ENCODE results near the gene MYRFL. TPM values are rescaled to one million over a fixed set of nuclear protein-coding genes. Genes with fewer than 3 reads are reported as not detected.

MYRFL gene
- total and polyA plus RNA-seq, 10 donors = 0.04 to 0.44 (median 0.20) TPM; not detected in 5

- WGBS, 5 donors = 41 to 86% (median 71%) methylated on average over 2 of the region's 2 CpGs
- H3K27me3 ChIP-seq (replicated peaks in 1 of 7) = no peaks in the 10 kb centered on the region
- no peaks in the 10 kb centered on the region for H3K9me3 ChIP-seq
- no peak for TF ChIP-seq POLR2A (IDR thresholded peaks at IDR 0.05)
- no peak for TF ChIP-seq POLR2AphosphoS5 (IDR thresholded peaks at IDR 0.05)
- TF ChIP-seq CTCF (IDR thresholded peaks at IDR 0.05 in 8 of 11, conservative IDR thresholded peaks at IDR 0.05 in 3 of 11) = no peak
- H3K4me1 ChIP-seq = peaks cover 0 to 23% (median 4%) of the 10 kb centered on the region in 6 donors
- no peak for DNase-seq
- H3K4me3 ChIP-seq = no peak overlapping the region
- H3K27ac ChIP-seq = no peak overlapping the region
- intact Hi-C loops (cut with DNase I; ENCODE audit: low total_unique reads) = loop anchor here (5.0 kb wide), 2 partner anchors 693 to 843 kb away; no protein-coding TSS in a partner anchor
- no peaks in the 10 kb centered on the region for H3K36me3 ChIP-seq
These were observed 59.4 kb downstream of the MYRFL start for GRCh38 chr12:69884386-69884785.

GRCh38 chr12:69885658-69886057 is 60.6 kb downstream of the MYRFL start:
- H3K4me1 ChIP-seq = peaks cover 0 to 19% (median 3%) of the 10 kb centered on the region in 6 donors
- no peaks in the 10 kb centered on the region for H3K9me3 ChIP-seq
- TF ChIP-seq POLR2A (IDR thresholded peaks at IDR 0.05) = no peak
- TF ChIP-seq CTCF (IDR thresholded peaks at IDR 0.05 in 8 of 11, conservative IDR thresholded peaks at IDR 0.05 in 3 of 11) = no peak
- TF ChIP-seq POLR2AphosphoS5 (IDR thresholded peaks at IDR 0.05) = no peak
- H3K27ac ChIP-seq = no peak overlapping the region
- no peaks in the 10 kb centered on the region for H3K27me3 ChIP-seq (replicated peaks in 1 of 7)
- DNase-seq = no peak
- no peak overlapping the region for H3K4me3 ChIP-seq
- no peaks in the 10 kb centered on the region for H3K36me3 ChIP-seq
- intact Hi-C loops (cut with DNase I; ENCODE audit: low total_unique reads) = no loop called here

- WGBS, 5 donors = 82 to 90% (median 84%) methylated on average over 5 of the region's 5 CpGs
- Histone ChIP-seq H3K9me3 (no peaks in the 10 kb centered on the region), H3K4me3 (no peak overlapping the region), H3K27ac (no peak overlapping the region), H3K27me3 (replicated peaks in 1 of 7) (no peaks in the 10 kb centered on the region), H3K4me1 (peaks cover 0 to 19% (median 3%) of the 10 kb centered on the region in 6 donors), H3K36me3 (no peaks in the 10 kb centered on the region)
- TF ChIP-seq POLR2AphosphoS5 (IDR thresholded peaks at IDR 0.05) (no peak), CTCF (IDR thresholded peaks at IDR 0.05 in 8 of 11, conservative IDR thresholded peaks at IDR 0.05 in 3 of 11) (no peak), POLR2A (IDR thresholded peaks at IDR 0.05) (no peak)
- intact Hi-C loops (cut with DNase I; ENCODE audit: low total_unique reads) = no loop called here
- DNase-seq = no peak
These were observed 61.1 kb downstream of the MYRFL start for GRCh38 chr12:69886109-69886508.

GRCh38 chr12:69886715-69887114 is 61.7 kb downstream of the MYRFL start:
- intact Hi-C loops (cut with DNase I; ENCODE audit: low total_unique reads) = no loop called here
- Histone ChIP-seq H3K27me3 (replicated peaks in 1 of 7) (no peaks in the 10 kb centered on the region), H3K36me3 (no peaks in the 10 kb centered on the region), H3K9me3 (no peaks in the 10 kb centered on the region), H3K4me1 (peaks cover 0 to 19% (median 3%) of the 10 kb centered on the region in 6 donors), H3K4me3 (no peak overlapping the region), H3K27ac (no peak overlapping the region)
- TF ChIP-seq POLR2AphosphoS5 (IDR thresholded peaks at IDR 0.05) (no peak), CTCF (IDR thresholded peaks at IDR 0.05 in 8 of 11, conservative IDR thresholded peaks at IDR 0.05 in 3 of 11) (no peak), POLR2A (IDR thresholded peaks at IDR 0.05) (no peak)
- 85 to 100% (median 98%) methylated on average over 2 of the region's 2 CpGs for WGBS, 5 donors
- no peak for DNase-seq

All from spleen (tissue), 11 donors.